HG02798 (cell line): Measurements from ENCODE around the gene ATF3.

Experiments
- ATAC-seq: cut with Tn5 transposase; IDR thresholded peaks from one replicate; pipeline ENCODE4 v1.9.1; 2021; ENCODE audit warnings: mild to moderate bottlenecking; ENCODE audit not compliant: unreplicated experiment, poor library complexity

ATF3 gene

DNA sequence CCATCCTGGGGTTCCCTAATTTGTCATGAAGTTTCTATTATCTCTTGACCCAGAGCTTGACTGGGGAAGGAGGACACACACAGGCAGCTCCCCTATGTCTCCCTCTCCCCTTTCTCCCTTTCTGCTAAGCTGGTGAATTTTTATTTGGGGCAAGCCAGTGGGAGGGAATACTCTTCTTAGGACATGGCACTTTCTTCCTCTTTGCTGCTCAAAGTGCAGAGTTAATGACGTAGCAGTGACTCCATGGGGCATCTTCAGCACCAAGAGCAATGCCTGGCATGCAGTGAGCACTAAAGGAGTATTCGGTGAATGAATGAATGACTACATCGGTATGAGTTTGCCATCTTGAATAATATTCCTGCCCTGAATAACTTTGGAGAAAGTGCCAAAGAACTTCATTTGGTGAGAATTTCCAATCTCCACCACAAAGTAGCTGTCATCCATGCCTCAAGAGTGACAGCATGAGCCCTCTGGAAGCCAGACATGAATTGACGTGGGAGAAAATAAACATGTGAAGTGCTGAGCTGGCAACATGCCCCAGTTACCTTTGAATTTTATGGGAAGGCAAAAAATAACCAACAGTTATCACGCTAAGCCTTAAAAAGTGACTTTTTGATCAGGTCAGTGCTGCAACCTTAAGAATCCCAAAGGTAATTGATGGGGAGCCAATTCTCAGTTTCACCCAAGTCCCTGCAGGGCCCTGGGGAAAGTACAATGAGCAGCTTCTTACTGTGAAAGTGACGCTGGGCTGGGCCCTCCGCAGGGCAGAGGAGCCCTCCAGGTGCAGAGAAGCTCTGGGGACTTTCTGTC, 22.1 kb upstream of the ATF3 start:
- peak; percentile 99 for ATAC-seq

DNA sequence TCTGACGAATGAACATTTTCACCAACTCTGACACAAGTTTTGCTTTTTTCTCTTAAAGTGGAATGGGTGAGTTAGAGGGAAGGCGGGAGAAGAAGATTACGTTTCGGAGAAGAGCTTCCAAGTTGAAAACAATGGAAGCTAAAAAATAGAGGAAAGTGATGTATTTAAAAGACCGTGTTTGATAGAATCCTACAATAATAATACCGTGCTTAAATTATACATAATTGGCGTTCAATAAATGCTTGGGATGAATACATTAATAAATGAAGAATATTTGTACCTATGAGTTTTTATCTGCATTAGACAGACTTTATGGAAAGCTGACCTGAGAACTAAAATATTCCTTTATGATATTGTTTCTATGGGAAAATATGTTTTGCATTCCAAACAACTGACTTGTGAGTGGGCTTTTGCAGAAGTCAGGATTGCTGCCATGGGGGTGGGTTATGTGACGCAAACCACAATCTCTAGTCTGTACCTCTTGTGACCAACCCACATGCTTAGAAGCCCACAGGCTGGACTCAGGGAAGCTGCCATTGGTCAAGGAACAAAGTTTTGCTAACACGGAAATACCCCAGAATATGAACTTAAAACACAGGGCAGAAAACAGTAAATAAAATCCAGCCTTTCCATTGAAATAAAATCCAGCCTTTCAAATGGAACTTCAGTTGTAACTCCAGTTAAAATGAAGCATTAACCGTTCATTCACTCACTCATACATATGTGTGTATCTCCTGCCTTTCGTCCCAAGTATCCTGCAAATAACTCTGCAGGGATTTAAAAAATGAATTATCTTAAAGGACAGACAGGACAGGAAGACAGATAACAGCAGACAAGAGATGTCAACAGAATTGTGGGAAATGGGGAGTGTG, 21.3 kb upstream of the ATF3 start:
- no peak for ATAC-seq

DNA sequence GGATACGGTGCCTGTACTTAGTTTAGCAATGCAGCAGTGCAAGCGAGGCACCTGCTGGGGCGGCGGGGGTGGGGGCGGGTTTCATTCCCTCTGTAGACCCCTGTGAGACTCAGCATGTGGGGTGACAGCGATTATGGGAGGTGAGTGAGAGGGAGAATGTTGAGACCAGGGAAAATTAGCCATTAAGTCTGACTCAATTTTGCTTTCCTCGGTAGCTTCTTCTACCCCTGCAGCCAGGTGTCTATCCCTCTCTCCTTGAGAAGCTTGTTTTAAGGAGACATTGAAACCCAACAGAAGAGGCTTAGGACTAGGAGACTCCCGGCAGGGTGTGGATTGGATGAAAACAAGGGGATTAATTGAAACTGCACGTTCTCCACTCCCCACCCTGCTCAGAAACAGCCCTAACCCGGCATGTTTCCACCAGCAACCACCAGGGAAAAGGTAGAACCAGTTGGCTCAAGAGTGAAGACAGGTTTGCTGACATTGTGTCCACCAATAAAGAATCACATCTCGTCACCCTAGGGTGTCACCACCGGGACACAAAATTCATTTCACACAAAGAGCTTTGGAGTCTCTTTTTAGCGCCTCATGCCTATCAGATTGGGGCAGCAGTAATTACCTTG, 20.6 kb upstream of the ATF3 start:
- ATAC-seq: no peak

DNA sequence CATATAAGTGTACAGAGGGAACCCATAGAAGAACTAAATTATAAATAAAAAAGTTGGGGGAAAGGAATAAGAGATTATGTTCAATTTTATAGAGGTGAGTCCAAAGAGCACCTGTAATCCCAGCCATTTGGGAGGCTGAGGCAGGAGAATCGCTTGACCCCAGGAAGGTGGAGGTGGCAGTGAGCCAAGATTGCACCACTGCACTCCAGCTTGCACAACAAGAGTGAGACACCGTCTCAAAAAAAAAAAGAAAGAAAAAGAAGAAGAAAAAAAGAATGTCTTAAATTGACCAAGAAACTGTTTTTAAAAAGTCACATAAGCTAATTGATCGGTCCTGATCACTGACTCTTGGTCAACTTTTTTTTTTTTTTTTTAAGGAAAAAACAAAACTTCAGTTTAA, 19.1 kb upstream of the ATF3 start:
- no peak for ATAC-seq

DNA sequence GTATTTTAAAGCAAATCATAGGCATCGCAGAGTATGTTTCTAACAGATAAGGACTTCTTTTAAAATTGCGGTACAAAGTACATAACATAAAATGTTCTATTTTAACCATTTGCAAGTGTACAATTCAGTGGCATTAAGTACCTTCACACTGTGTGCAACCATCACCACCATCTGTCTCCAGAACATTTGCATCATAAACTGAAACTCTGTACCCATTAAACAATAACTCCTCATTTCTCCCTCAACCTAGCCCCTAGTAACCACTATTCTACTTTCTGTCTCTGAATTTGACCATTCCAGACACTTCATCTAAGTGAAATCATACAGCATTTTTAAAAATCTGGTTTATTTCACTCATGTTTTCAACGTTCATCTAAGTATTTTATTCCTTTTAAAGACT, 16.6 kb upstream of the ATF3 start:
- ATAC-seq: no peak

DNA sequence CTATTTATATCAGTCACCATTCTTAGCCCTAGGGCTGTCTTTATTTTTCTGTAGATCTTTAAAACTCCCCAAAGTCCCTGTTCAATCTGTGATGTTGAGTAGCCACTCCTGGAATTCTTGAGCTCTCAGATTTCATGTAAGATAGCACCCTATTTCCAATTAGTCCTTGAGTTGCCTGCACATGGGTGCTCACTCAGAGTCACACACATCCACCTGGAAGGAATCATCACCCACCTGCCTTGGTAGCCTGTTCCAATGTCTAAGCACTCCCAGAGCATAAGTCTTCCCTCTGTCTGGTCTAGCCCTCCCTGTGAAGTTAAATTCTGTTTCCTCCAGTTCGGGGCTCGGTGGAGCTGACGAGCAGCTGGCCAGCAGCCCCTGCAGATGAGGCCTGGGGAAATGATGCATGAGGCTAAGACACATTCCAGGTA, 14.7 kb upstream of the ATF3 start:
- no peak for ATAC-seq

DNA sequence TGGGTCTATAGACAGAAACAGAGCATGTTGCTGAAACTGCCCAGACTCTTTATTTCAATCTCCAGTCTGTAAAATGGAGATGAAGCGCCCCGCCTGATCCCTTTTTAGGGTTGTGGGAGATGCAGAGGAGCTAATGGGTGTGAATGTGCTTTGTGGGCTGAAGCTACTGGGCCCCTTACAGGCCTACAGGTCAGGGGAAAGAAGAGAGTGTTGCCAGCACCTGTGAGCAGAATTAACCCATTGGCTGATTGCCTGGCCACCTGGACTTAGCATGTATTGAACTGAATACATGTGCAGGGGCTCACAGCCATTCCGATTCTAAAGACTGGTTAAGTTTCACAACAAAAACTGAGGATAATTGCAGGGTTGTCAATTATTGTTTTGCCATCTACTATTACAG, 13.9 kb upstream of the ATF3 start:
- ATAC-seq: no peak

DNA sequence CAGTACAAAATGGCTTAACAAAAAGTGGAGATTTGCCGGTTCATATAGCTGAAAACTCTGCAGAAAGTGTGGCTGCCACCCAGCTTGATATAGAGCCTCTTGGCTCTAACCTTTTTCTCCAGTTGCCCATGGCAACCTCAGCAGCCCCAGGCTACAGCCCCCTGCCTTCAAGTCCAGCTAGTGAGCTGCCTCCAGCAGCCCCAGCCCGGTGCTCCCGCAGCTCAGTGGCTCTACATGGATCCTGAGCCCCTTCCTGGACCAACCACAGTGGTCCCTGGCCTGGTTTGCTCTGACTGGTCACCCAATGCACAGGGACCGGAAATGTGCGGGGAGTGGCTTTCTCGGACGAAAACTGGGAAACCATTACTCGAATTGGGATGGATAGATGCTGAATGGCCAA, 13.3 kb upstream of the ATF3 start:
- no peak for ATAC-seq

DNA sequence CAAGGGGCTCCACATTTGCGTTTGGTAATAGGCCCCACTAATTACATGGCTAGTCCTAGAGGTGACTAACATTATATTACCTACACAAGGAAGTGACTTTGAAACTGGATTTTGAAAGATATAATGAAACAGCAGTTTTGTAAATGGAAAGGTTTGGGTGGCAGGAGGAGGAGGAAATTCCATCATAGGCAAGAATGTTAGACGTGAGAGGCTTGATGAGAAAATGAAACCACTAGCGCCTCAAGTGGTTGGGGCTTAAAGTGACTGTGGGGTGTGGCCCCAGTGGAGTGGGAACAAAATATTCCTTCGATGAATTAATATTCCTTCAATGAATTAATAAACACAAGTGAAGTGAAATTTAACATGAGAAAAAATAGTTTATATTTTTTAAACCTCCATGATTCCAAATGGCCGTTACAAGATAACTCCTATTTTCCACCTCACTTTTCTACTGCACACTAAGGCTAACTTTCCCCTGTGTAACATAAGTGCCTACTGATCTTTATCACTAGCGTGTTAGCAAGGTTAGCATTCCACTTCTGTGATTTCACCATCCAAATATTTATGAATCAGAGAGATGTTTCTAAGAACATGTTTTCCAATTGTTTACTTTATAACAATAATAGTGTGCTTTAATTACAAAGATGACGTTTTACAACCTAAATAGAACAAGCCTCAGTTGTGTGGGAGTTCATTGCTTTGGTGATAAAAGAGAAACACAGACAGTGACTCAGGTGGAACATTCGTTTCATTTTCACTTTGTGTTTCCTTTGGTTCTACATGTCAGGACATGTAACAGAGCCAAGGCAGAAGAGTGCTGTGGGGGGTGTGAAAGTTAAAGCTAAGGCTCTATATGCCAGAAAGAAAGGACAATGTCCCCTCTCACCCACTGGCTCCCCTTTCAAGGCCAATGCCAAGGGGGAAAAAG, 12.5 kb upstream of the ATF3 start:
- ATAC-seq: peak; percentile 96

DNA sequence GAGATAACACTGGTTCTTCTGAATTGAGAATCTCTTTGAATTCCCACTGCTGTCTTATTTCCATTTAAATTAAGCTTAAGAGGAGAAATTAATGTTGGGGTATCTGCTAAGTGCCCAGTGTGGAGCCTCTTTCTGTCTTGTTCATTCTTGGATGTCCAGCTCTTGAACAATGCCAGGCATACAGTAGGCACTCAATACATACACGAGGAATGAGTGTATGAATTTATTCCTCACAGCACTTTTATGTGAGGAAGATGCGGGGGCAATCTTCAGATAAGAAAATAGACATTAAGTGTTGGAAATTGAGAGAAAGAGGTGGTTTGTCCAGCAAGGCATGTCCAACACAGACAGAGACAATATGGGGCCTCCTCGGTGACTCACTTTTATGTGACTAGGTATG, 11.8 kb upstream of the ATF3 start:
- ATAC-seq: no peak

DNA sequence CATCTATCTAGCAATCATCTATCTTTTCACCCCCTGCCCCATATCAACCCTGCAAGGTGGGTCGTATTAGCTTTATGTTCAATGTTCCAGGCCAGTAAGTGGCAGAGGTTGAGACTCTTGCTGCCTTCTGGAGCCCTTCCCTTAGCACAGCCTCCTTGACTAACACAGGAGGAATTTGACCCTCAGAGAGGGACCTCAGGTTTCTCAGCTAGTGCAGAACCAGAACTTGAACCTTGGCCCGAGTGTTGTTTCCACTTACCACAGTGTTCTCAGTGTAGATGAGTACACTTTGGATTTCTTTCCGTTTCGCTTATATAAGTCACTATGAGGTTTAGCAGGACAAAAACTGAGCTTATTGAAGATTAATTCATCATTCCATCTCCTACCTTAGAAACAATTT, 11.1 kb upstream of the ATF3 start:
- no peak for ATAC-seq

DNA sequence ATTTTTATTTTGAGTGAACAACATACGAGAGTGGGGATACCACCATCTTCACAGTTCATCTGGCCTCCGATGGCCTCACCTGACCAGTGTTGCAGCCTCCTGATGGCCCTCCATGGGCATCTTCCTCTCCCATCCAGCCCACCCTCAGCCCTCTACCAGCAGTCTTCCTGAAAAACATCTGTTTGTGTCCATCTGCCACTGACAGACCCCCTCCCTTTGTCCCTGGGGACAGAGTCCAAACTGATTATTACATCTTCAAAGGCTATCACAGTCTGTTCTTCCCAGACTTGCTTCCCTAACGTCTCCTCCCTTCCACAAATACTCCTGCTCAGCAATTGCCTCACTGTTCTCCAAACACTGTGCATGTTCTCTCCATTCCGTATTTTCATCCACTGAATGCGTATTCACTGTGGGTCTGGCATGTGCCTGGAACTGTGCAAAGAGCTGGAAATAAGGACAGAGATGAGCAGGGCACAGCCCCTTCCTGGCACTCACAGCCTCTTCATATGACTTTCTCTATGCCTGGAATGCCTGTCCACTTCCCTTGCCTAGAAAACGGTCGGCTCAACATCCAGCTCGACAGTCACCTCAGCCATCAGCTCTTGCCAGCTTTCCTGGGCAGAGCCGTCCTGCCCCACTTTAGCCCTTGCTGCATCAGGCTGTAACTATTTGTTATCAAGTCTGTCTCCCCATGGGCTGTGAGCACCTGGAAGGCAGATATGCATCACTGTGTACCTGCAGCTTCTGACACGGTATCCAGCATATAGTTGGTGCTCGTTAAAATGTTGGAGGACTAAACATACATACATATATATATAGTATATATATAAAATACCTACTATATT, 8.3 kb upstream of the ATF3 start:
- ATAC-seq: no peak

DNA sequence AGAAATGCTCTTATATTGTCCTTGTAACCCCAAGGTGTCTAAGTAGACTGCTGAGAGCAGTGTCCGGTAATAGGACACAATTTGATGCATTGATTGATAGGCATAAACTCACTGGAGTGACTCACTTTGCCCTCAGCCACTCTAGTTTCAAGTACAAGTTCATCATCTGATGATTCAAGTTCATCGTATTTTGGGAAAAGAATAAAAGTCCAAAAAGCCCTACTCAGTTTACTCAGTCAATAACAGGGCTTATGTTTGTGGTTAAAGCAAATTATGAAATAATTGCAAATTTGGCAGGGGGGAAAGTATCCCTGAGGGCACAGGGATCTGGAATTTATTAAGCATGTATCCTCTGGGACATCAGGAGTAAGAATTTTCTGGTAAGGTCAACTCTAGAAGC, 7.6 kb upstream of the ATF3 start:
- ATAC-seq: no peak

DNA sequence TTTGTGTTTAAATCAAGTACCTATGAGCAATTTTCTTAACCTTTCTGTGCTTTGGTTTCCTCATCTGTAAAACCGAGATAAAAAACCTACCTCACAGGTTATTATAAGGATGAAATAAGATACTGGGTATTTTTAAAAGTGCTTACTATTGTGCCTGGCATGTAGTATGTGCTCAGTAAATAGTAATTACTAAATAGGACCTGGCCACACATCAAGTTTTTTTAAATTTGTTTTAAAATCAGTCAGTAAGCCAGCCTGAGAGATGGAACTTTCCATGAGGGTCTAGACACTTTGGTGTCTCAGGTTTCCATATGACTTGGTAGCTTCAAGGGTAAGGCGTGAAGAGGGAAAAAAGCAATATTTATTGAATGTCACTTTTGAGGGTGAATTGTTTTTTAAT, 7.0 kb upstream of the ATF3 start:
- ATAC-seq: no peak

DNA sequence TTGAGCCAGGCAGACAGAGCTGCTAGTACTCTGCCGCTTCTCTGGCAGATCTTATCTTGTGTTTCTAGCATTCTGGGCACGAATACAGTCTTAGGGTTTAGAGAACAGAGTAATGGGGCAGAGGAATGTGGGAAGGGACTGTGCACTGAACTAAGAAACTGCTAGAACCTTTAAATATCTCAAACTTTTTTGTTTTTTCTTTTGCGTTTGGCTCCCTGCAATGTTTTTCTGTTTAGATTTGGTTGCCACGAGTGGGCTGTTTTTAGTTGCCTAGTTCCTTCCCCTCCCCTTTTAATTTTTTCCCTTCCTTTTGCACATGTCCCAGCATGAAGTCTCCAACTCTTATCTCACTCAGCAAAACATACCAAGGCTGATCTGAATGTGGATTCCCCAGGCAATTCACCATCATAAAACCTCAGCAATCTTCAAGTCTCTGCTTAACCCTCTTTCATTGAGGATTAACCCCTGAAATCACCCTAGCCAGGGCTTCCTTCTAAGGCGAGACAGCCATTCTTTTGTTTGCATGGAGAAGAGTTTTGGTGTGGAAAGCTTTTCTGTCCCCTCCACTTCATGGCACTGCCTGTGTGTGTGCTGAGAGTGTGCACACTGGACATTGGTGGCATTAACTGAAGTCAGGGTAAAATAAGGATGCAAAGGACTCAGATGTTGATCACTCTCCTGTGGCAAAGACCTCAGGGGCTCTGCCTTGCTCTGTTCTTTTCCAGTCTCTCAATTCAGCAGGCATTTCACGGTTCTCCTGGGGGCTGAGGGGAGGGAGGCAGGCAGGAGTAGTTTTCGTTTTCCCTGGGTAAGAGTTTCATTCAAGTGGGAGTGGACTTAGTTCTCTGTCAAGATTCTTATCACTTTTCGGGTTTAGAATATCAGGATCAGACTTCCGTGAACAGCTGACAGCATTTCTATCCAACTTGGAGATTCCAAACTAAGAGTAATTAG, 2.8 kb upstream of the ATF3 start:
- no peak for ATAC-seq

DNA sequence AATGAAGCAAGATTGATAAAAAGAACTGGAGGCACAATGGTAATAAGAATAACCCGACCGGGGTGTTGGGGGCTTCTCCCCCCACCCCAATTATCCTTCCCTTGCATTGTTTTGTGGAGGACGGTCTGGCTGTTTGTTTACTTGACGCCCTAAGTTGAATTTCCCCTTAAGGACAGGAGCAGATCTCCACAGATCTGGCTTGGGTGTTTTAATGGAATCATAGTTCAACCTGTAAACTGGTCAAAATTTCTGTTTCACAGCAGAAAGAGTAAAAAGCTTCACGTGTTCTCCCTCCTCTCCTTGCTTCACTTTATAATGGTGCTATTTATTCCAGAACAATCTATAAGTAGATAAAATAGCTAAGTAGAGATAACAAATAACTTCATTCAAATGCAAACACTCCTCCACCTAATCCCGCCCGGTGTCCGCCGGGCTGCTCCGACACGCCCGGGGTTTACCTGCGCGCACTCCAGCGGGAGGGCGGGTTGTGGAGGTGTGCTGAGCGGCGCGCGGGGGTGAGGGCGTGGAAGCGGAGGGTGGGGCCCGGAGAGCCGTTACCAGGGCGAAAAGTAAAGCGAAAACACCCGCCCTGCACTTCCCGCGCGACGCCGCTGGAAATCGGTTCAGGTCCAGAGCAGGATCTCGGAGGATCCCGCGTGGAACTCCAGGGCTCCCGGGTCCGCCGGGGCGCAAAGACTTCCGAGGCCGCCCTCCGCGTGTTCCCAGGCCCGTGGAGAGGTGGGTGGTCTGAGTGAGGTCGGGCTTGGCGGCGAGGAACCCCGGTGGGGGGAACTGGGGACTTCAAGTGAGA, 2.0 kb upstream of the ATF3 start:
- no peak for ATAC-seq

DNA sequence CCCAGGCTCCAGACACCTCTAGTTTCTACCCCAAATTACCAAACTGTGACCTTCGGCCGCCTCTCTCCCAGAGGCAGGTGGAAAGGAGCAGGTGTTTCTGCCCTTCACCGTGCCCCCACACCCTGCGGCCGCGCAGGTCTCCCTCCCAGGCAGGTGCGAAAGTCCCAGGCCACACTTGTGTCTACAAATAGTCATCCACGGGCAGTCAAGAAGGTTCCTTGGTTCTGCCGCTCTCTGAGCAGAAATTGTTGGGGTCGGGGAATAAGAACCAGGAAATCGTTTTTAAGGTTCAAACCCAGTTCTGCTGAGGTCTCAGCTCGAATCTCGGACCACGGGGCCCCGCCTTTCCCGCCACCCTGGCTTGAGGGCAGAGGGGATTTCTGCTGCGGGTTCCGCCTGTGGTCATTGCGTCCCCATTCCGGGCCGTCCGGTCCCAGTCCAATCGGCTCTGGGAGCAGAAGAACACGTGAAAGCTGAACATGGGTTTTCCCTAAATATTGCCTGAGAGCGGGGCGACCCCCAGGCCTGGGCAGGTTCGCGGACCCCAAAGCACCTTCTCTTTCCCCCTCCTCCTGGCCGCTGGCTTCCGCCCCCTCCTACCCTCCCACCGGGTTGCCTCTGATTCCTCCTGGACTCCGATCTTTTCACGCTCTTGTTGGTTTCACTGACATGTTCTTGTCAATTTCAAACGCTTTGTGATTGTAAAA, 1.2 kb upstream of the ATF3 start:
- no peak for ATAC-seq
